ENCODE results near the gene SMG6. TPM values are rescaled to one million over a fixed set of nuclear protein-coding genes. Genes with fewer than 3 reads are reported as not detected.
"Not testable (repeated sequence)": the region's sequence is repeated elsewhere in the genome, so short reads cannot be mapped to it uniquely, and the experiment has no call there.

The SMG6 gene
- total RNA-seq, 1 experiment from 2014 or later = 13.5 TPM

GRCh38 chr17:2267354-2267753, 36.2 kb downstream of the SMG6 start:
- no peak for TF ChIP-seq CTCF (IDR thresholded peaks at IDR 0.05; ENCODE audit: unreplicated experiment)
- Mint-ChIP-seq H3K27me3 (ENCODE audit: unreplicated experiment) (no peaks in the 10 kb centered on the region), H3K4me1 (ENCODE audit: low read depth, unreplicated experiment) (no peaks in the 10 kb centered on the region), H3K9me3 (ENCODE audit: low read depth, unreplicated experiment) (no peaks in the 10 kb centered on the region), H3K36me3 (ENCODE audit: insufficient read depth, unreplicated experiment) (peaks cover 5% of the 10 kb centered on the region), H3K27ac (ENCODE audit: unreplicated experiment) (no peak overlapping the region), H3K4me3 (ENCODE audit: low read depth, unreplicated experiment) (no peak overlapping the region)
- CTCF ChIA-PET = interaction anchor here (0.7 kb wide), 1 partner anchor 132 kb away, joined by 5 read pairs; no protein-coding TSS in a partner anchor
- DNase-seq = no peak
- BruUV-seq (replicated peaks) = no TSS peak
- intact Hi-C loops (cut with micrococcal nuclease; ENCODE audit: unreplicated experiment) = no loop called here

DNA sequence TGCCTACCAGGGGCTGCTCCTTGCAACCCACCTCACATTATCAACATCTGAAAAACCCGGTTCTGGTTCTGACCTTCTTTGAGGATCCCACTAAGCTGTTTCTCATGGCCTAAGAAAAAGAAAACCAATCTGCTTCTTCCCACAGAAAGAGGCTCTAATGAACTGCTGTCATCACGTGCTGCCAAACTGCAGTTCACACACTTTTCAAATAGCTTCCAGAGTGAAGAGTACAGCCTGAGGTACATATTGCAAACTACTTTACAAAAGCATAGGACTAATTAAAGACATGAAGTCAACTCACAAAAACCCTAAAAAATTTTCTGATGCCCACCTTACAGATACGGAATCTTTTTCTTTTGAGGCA, 36.7 kb downstream of the SMG6 start:
- Mint-ChIP-seq H3K4me1 (ENCODE audit: low read depth, unreplicated experiment) (no peaks in the 10 kb centered on the region), H3K27ac (ENCODE audit: unreplicated experiment) (no peak overlapping the region), H3K9me3 (ENCODE audit: low read depth, unreplicated experiment) (no peaks in the 10 kb centered on the region), H3K27me3 (ENCODE audit: unreplicated experiment) (no peaks in the 10 kb centered on the region), H3K4me3 (ENCODE audit: low read depth, unreplicated experiment) (no peak overlapping the region), H3K36me3 (ENCODE audit: insufficient read depth, unreplicated experiment) (peaks cover 5% of the 10 kb centered on the region)
- no peak for TF ChIP-seq CTCF (IDR thresholded peaks at IDR 0.05; ENCODE audit: unreplicated experiment)
- intact Hi-C loops (cut with micrococcal nuclease; ENCODE audit: unreplicated experiment) = no loop called here
- DNase-seq = no peak
- no TSS peak for BruUV-seq (replicated peaks)
- CTCF ChIA-PET = no interaction called here

DNA sequence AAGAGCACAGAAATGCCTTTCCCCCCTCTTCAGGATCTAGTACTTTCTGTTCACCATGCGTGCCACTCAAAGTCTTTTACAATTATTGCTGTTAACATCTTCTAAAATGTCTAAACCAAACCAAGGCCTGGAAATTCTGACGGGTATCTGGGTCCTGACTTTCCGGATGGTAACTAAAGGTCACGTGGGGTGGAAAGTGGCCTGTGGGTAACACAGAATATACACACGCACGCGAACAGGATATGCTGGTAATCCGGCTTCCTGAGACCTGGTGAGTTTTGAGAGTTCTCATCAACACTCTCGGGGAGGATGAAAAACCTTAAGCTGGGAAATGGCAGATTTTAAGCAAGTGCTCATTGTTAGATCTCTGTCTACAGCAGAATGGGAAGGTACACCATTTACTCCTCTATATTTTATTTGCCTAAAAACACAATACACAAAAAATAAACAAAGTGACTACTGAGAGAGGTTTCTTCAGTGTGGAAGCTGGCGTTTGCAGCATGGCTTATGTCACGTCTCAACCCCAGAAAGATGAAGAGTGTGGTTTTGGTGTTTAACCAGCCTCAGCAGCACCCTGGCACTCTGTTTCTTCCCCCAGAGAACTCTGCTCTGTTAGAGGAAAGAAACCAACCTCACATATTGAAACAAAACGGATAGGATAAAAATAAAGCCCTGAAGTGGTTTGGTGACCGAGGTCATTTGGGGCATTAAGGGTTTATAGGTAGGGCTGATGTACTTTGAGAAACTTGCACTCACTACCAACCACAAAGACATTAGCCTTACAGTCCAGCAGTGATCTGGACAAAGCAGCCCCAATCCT, 37.3 kb downstream of the SMG6 start:
- TF ChIP-seq CTCF (IDR thresholded peaks at IDR 0.05; ENCODE audit: unreplicated experiment) = no peak
- no peak for DNase-seq
- no TSS peak for BruUV-seq (replicated peaks)
- no peaks in the 10 kb centered on the region for H3K9me3 Mint-ChIP-seq (ENCODE audit: low read depth, unreplicated experiment)
- no peaks in the 10 kb centered on the region for H3K27me3 Mint-ChIP-seq (ENCODE audit: unreplicated experiment)
- H3K4me3 Mint-ChIP-seq (ENCODE audit: low read depth, unreplicated experiment) = no peak overlapping the region
- H3K27ac Mint-ChIP-seq (ENCODE audit: unreplicated experiment) = no peak overlapping the region
- CTCF ChIA-PET = no interaction called here
- peaks cover 5% of the 10 kb centered on the region for H3K36me3 Mint-ChIP-seq (ENCODE audit: insufficient read depth, unreplicated experiment)
- intact Hi-C loops (cut with micrococcal nuclease; ENCODE audit: unreplicated experiment) = no loop called here
- H3K4me1 Mint-ChIP-seq (ENCODE audit: low read depth, unreplicated experiment) = no peaks in the 10 kb centered on the region

GRCh38 chr17:2265166-2265565, 38.4 kb downstream of the SMG6 start:
- CTCF ChIA-PET; H3K27me3 Mint-ChIP-seq (ENCODE audit: unreplicated experiment); H3K36me3 Mint-ChIP-seq (ENCODE audit: insufficient read depth, unreplicated experiment); H3K4me3 Mint-ChIP-seq (ENCODE audit: low read depth, unreplicated experiment); H3K9me3 Mint-ChIP-seq (ENCODE audit: low read depth, unreplicated experiment); intact Hi-C loops (cut with micrococcal nuclease; ENCODE audit: unreplicated experiment); DNase-seq; BruUV-seq (replicated peaks); H3K4me1 Mint-ChIP-seq (ENCODE audit: low read depth, unreplicated experiment); H3K27ac Mint-ChIP-seq (ENCODE audit: unreplicated experiment): not testable (repeated sequence)
